ENCODE data around the gene ARFGEF3.

Gene ARFGEF3

GRCh38 chr6:138310821-138311220, 149.1 kb downstream of the ARFGEF3 start:
- no peak for TF ChIP-seq CTCF (IDR thresholded peaks at IDR 0.05; ENCODE audit: low read depth, low read length)
- Histone ChIP-seq H3K4me1 (peaks cover 7% of the 10 kb centered on the region), H3K9me3 (no peaks in the 10 kb centered on the region), H3K36me3 (no peaks in the 10 kb centered on the region), H3K27me3 (no peaks in the 10 kb centered on the region), H3K4me3 (ENCODE audit: low read depth, low read length) (no peak overlapping the region)
- no peak for DNase-seq

GRCh38 chr6:138311268-138311667, 149.5 kb downstream of the ARFGEF3 start:
- Histone ChIP-seq H3K4me3 (ENCODE audit: low read depth, low read length) (no peak overlapping the region), H3K9me3 (no peaks in the 10 kb centered on the region), H3K36me3 (no peaks in the 10 kb centered on the region), H3K27me3 (no peaks in the 10 kb centered on the region), H3K4me1 (peaks cover 7% of the 10 kb centered on the region)
- no peak for TF ChIP-seq CTCF (IDR thresholded peaks at IDR 0.05; ENCODE audit: low read depth, low read length)
- DNase-seq, result no peak

DNA sequence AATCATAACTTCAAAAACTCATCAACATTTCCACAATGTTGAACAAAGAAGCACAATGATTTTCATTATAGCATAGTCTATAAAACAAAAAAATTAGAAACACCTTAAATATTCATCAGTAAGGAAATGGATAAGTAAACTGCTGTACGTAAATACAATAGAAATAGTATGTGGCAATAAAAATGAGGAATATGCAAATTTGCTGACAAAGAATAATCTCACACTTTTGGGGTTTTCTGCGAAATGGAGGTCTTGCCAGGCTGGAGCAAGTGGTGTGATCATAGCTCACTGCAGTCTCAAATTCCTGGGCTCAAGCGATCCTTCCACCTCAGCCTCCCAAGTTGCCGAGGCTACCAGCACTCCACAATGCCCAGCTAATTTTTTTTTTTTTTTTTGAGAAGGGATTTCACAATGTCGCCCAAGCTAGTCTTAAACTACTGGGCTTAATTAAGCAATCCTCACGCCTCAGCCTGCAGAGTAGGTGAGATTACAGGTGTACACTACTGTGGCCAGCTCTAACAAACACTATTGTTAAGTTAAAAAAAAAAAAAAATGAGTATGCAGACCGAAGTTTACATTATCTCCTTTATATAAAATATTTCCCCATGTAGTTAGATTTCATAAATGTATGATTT, 157.1 kb downstream of the ARFGEF3 start:
- no peak for TF ChIP-seq CTCF (IDR thresholded peaks at IDR 0.05; ENCODE audit: low read depth, low read length)
- no peaks in the 10 kb centered on the region; the same call in 1 of the 2 replicates for H3K27me3 ChIP-seq
- no peaks in the 10 kb centered on the region; the same call in 1 of the 2 replicates for H3K9me3 ChIP-seq
- no peaks in the 10 kb centered on the region; the same call in 1 of the 2 replicates for H3K4me1 ChIP-seq
- H3K36me3 ChIP-seq, result no peaks in the 10 kb centered on the region
- no peak overlapping the region for H3K4me3 ChIP-seq (ENCODE audit: low read depth, low read length)
- DNase-seq, result no peak

GRCh38 chr6:138321934-138322333, 160.2 kb downstream of the ARFGEF3 start:
- Histone ChIP-seq H3K36me3 (no peaks in the 10 kb centered on the region), H3K4me3 (ENCODE audit: low read depth, low read length) (no peak overlapping the region), H3K27me3 (no peaks in the 10 kb centered on the region; the same call in 1 of the 2 replicates), H3K4me1 (no peaks in the 10 kb centered on the region; the same call in 1 of the 2 replicates), H3K9me3 (no peaks in the 10 kb centered on the region; the same call in 1 of the 2 replicates)
- no peak for DNase-seq
- TF ChIP-seq CTCF (IDR thresholded peaks at IDR 0.05; ENCODE audit: low read depth, low read length), result no peak

GRCh38 chr6:138323821-138324220, 162.1 kb downstream of the ARFGEF3 start:
- no peaks in the 10 kb centered on the region for H3K36me3 ChIP-seq
- H3K27me3 ChIP-seq, result no peaks in the 10 kb centered on the region; the same call in 1 of the 2 replicates
- no peak overlapping the region for H3K4me3 ChIP-seq (ENCODE audit: low read depth, low read length)
- no peaks in the 10 kb centered on the region; the same call in 1 of the 2 replicates for H3K9me3 ChIP-seq
- no peak for TF ChIP-seq CTCF (IDR thresholded peaks at IDR 0.05; ENCODE audit: low read depth, low read length)
- no peaks in the 10 kb centered on the region for H3K4me1 ChIP-seq
- DNase-seq, result no peak

DNA sequence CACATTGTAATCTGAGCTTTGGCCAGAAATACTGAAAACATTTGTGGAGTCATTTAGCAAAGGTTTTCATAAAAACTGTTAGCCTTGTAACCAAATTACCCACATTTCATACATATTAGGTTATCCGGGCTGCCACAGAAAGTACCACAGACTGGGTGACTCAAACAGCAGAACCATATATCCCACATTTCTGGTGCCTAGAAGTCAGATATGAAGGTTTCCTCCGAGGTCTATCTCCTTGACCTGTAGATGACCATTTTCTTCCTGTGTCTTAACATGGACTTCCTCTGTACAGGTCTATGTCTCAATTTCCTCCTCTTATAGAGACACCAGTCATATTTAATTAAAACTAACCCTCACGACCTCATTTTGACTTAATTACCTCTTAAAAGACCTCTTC, 166.5 kb downstream of the ARFGEF3 start:
- no peaks in the 10 kb centered on the region; the same call in 1 of the 2 replicates for H3K27me3 ChIP-seq

More for the DNA sequence above, 166.5 kb downstream of the ARFGEF3 start:
- no peaks in the 10 kb centered on the region for H3K36me3 ChIP-seq
- no peak overlapping the region for H3K4me3 ChIP-seq (ENCODE audit: low read depth, low read length)
- no peak for DNase-seq
- H3K4me1 ChIP-seq, result no peaks in the 10 kb centered on the region
- TF ChIP-seq CTCF (IDR thresholded peaks at IDR 0.05; ENCODE audit: low read depth, low read length), result no peak
- no peaks in the 10 kb centered on the region for H3K9me3 ChIP-seq

All from BE2C (cell line).